IMR-90 (cell line): ENCODE results near the gene TRMO. TPM values are rescaled to one million over a fixed set of nuclear protein-coding genes. Genes with fewer than 3 reads are reported as not detected.

Experiments used
- ATAC-seq: fragments of 200-7000 bp; cut with Tn5 transposase; 2 replicates; pipeline ENCODE4 v1.9.1; 2020; ENCODE audit warnings: low read depth, mild to moderate bottlenecking, moderate library complexity
- BruUV-seq: library from RNA; stranded (reverse); fragments of 400-500 nt; replicated peaks from 2 replicates; lab custom pipeline; 2021; lab: Mats Ljungman, UMichigan
- CTCF ChIA-PET: fragments of 300-600 bp; formaldehyde crosslinking; extraction: SDS; loops from one replicate; lab custom pipeline; 2021; ENCODE audit warnings: antibody characterized with exemption; lab: Yijun Ruan, JAX
- POLR2A ChIA-PET: fragments of 300-600 bp; sonication (Branson Sonifier 250); formaldehyde crosslinking; loops from one replicate; lab custom pipeline; 2022; ENCODE audit warnings: antibody characterized with exemption; ENCODE audit not compliant: unreplicated experiment; lab: Charles Lee
- DNase-seq: peaks from one replicate; pipeline ENCODE4 v3.0.0; 2013
- H2AFZ ChIP-seq: replicated peaks from 2 replicates; pipeline ENCODE3; 2013; ENCODE audit warnings: low read length, mild to moderate bottlenecking; ENCODE audit not compliant: poor library complexity
- H2AK5ac ChIP-seq: 2 replicates; pipeline ENCODE4 v1.6.1; 2013; ENCODE audit warnings: low read depth, low read length, inconsistent platforms
- H2AK9ac ChIP-seq: replicated peaks from 2 replicates; pipeline ENCODE3; 2013; ENCODE audit warnings: mild to moderate bottlenecking, low read depth, low read length, moderate library complexity; ENCODE audit not compliant: poor library complexity
- H2BK120ac ChIP-seq: 2 replicates; pipeline ENCODE4 v1.6.1; 2013; ENCODE audit warnings: low read depth, low read length, inconsistent platforms
- H2BK15ac ChIP-seq: 3 replicates; pipeline ENCODE4 v1.6.1; 2013; ENCODE audit warnings: low read depth, low read length, inconsistent platforms
- H2BK20ac ChIP-seq: 2 replicates; pipeline ENCODE4 v1.6.1; 2013; ENCODE audit warnings: low read depth, mild to moderate bottlenecking, inconsistent platforms, low read length, moderate library complexity
- H2BK5ac ChIP-seq: 2 replicates; pipeline ENCODE4 v1.6.1; 2013; ENCODE audit warnings: mild to moderate bottlenecking, low read depth, low read length, inconsistent platforms; ENCODE audit not compliant: poor library complexity, severe bottlenecking
- H3K14ac ChIP-seq: replicated peaks from 2 replicates; pipeline ENCODE4 v1.6.1; 2013; ENCODE audit warnings: low read depth, low read length, inconsistent platforms
- H3K18ac ChIP-seq: 2 replicates; pipeline ENCODE4 v1.6.1; 2013; ENCODE audit warnings: low read depth, low read length, control low read depth
- H3K23ac ChIP-seq: 2 replicates; pipeline ENCODE4 v1.6.1; 2013; ENCODE audit warnings: low read depth, low read length, inconsistent platforms
- H3K27ac ChIP-seq: 2 replicates; pipeline ENCODE4 v1.5.1; 2013; ENCODE audit warnings: mild to moderate bottlenecking, control low read depth, low read length; ENCODE audit not compliant: insufficient read depth
- H3K27me3 ChIP-seq: 2 replicates; pipeline ENCODE4 v1.6.1; 2013; ENCODE audit warnings: low read length; ENCODE audit not compliant: control insufficient read depth, insufficient read depth
- H3K36me3 ChIP-seq: 2 replicates; pipeline ENCODE4 v1.6.1; 2013; ENCODE audit warnings: low read length, mixed read lengths; ENCODE audit not compliant: control insufficient read depth, insufficient read depth
- H3K4ac ChIP-seq: 2 replicates; pipeline ENCODE4 v1.6.1; 2013; ENCODE audit warnings: low read depth, low read length, inconsistent platforms
- H3K4me1 ChIP-seq: 2 replicates; pipeline ENCODE4 v1.6.1; 2013; ENCODE audit warnings: low read length, mixed read lengths; ENCODE audit not compliant: control insufficient read depth, insufficient read depth
- H3K4me2 ChIP-seq: 2 replicates; pipeline ENCODE4 v1.6.1; 2013; ENCODE audit warnings: low read depth, mild to moderate bottlenecking, control low read depth, low read length, moderate library complexity
- H3K4me3 ChIP-seq: 2 replicates; pipeline ENCODE4 v1.5.1; 2013; ENCODE audit warnings: low read depth, mild to moderate bottlenecking, control low read depth, low read length, moderate library complexity; ENCODE audit not compliant: insufficient read depth
- H3K56ac ChIP-seq: 2 replicates; pipeline ENCODE4 v1.6.1; 2013; ENCODE audit warnings: low read length, inconsistent platforms; ENCODE audit not compliant: insufficient read depth; ENCODE audit errors: extremely low read depth
- H3K79me1 ChIP-seq, 2 experiments: 2 replicates each; pipeline ENCODE4 v1.6.1; 2013; ENCODE audit warnings: low read length in 2 of 2, inconsistent platforms in 1 of 2, low read depth in 1 of 2
- H3K9ac ChIP-seq: 2 replicates; pipeline ENCODE4 v1.6.1; 2013; ENCODE audit warnings: low read depth, low read length, control low read depth
- H3K9me1 ChIP-seq: 2 replicates; pipeline ENCODE4 v1.6.1; 2013; ENCODE audit warnings: low read length, inconsistent platforms; ENCODE audit not compliant: insufficient read depth
- H3K9me3 ChIP-seq: 2 replicates; pipeline ENCODE4 v1.6.1; 2013; ENCODE audit warnings: low read length; ENCODE audit not compliant: control insufficient read depth, insufficient read depth
- H4K20me1 ChIP-seq: 2 replicates; pipeline ENCODE4 v1.6.1; 2013; ENCODE audit warnings: low read length, inconsistent platforms; ENCODE audit not compliant: insufficient read depth
- H4K5ac ChIP-seq: 2 replicates; pipeline ENCODE4 v1.6.1; 2013; ENCODE audit warnings: mild to moderate bottlenecking, low read depth, low read length, control low read depth
- H4K8ac ChIP-seq, 2 experiments: 2 replicates each; pipeline ENCODE4 v1.6.1; 2013; ENCODE audit warnings: low read depth in 2 of 2, low read length in 2 of 2, control low read depth in 1 of 2, inconsistent platforms in 1 of 2
- H4K91ac ChIP-seq: 2 replicates; pipeline ENCODE4 v1.6.1; 2013; ENCODE audit warnings: low read depth, low read length, inconsistent platforms; ENCODE audit not compliant: insufficient read depth
- FOS ChIP-seq: fragments of 150-350 bp; IDR thresholded peaks from 2 replicates; pipeline ENCODE4 v1.6.1; 2016; ENCODE audit warnings: low read depth, low read length
- MAZ ChIP-seq: IDR thresholded peaks from 2 replicates; pipeline ENCODE4 v1.6.1; 2012; ENCODE audit warnings: low read depth, mild to moderate bottlenecking, low read length, improper control_type of control experiment, moderate library complexity, borderline replicate concordance
- NFE2L2 ChIP-seq: fragments of 150-350 bp; IDR thresholded peaks from 2 replicates; pipeline ENCODE4 v1.6.1; 2016; ENCODE audit warnings: low read depth, mild to moderate bottlenecking, low read length
- RAD21 ChIP-seq: IDR thresholded peaks from 2 replicates; pipeline ENCODE4 v1.6.1; 2012; ENCODE audit warnings: low read length, improper control_type of control experiment
- RCOR1 ChIP-seq: IDR thresholded peaks from 2 replicates; pipeline ENCODE4 v1.6.1; 2012; ENCODE audit warnings: mild to moderate bottlenecking, low read length, improper control_type of control experiment; ENCODE audit not compliant: insufficient replicate concordance
- USF2 ChIP-seq: fragments of 150-350 bp; IDR thresholded peaks from 2 replicates; pipeline ENCODE4 v1.6.1; 2017; ENCODE audit warnings: mild to moderate bottlenecking, antibody characterized with exemption, low read length, low read depth
- WGBS, 2 experiments: methylation state at CpG; one replicate each; pipeline versions ENCODE4 v1.1.5 to v1.1.7; 2013; ENCODE audit warnings: missing lambda C conversion rate in 2 of 2; ENCODE audit not compliant: insufficient read length in 1 of 2; ENCODE audit errors: extremely low coverage in 2 of 2; 5-methylcytosine and 5-hydroxymethylcytosine counted together
- dilution Hi-C: fragments of 300-500 bp; cut with HindIII; formaldehyde crosslinking; loops from one replicate; pipeline ENCODE4 v1.14.3; 2018; ENCODE audit warnings: low sequenced_read_pairs; ENCODE audit not compliant: unreplicated experiment
- in situ Hi-C: fragments of 300-500 bp; cut with MboI; formaldehyde crosslinking; loops from 3 replicates; pipeline ENCODE4 v1.14.3; 2019; ENCODE audit warnings: low sequenced_read_pairs, inconsistent platforms, mixed read lengths
- intact Hi-C: fragments of 100-400 bp; cut with micrococcal nuclease; formaldehyde crosslinking; loops from 2 replicates; pipeline ENCODE4 v1.10.0; 2022
- polyA plus RNA-seq, 3 experiments: library from polyadenylated mRNA; depleted of rRNA; stranded (reverse); fragments of >200 nt; gene quantifications; 2 replicates each; pipeline ENCODE4 v1.2.3, GENCODE V29; 2012; ENCODE audit warnings: low replicate concordance in 1 of 3
- total RNA-seq: library from RNA; depleted of rRNA; stranded (reverse); fragments of >200 nt; gene quantifications from 2 replicates; pipeline ENCODE4 v1.2.3, GENCODE V29; 2012

Gene TRMO
- total and polyA plus RNA-seq, 2 of the 4 experiments (the other 2 are of a cell fraction) = 10.2 to 19.9 TPM

GRCh38 chr9:97911528-97911927 lies 10.8 kb downstream of the TRMO start:
- dilution Hi-C loops = no loop called here
- no peak overlapping the region for H3K18ac ChIP-seq
- no peak overlapping the region for H4K8ac ChIP-seq
- H3K79me1 ChIP-seq = peaks cover 5 to 7% of the 10 kb centered on the region in 2 experiments; a peak in 2 of 4 replicates
- H4K91ac ChIP-seq = no peak overlapping the region
- no peak overlapping the region for H3K27ac ChIP-seq
- CTCF ChIA-PET = interaction anchor here (0.8 kb wide), 1 partner anchor 10 kb away, joined by 3 read pairs; the partner anchor contains the start of gene TRMO
- H3K23ac ChIP-seq = no peak overlapping the region
- H2AK9ac ChIP-seq = no peak overlapping the region
- H2AK5ac ChIP-seq = no peak overlapping the region
- H4K5ac ChIP-seq = no peak overlapping the region
- H2BK20ac ChIP-seq = no peak overlapping the region
- DNase-seq = no peak
- no peak overlapping the region for H2AFZ ChIP-seq
- peaks cover 3% of the 10 kb centered on the region; the same call in 1 of the 2 replicates for H3K9me1 ChIP-seq
- WGBS, 2 experiments = no CpG with 5 or more reads among the region's 2 CpGs
- no peak overlapping the region for H3K9ac ChIP-seq
- no peak overlapping the region for H2BK5ac ChIP-seq
- intact Hi-C loops = no loop called here
- no peaks in the 10 kb centered on the region for H4K20me1 ChIP-seq
- no peak for ATAC-seq
- no peaks in the 10 kb centered on the region for H3K27me3 ChIP-seq
- H3K14ac ChIP-seq = no peak overlapping the region
- no TSS peak for BruUV-seq
- TF ChIP-seq FOS = no peak
- TF ChIP-seq USF2 = no peak
- no peak for TF ChIP-seq RCOR1
- no peak for TF ChIP-seq NFE2L2
- no peak for TF ChIP-seq RAD21
- TF ChIP-seq MAZ = no peak
- H3K4ac ChIP-seq = no peak overlapping the region
- H2BK15ac ChIP-seq = no peak overlapping the region
- H3K36me3 ChIP-seq = peaks cover 23% of the 10 kb centered on the region
- POLR2A ChIA-PET = no interaction called here
- H3K56ac ChIP-seq = no peak overlapping the region
- H3K4me3 ChIP-seq = no peak overlapping the region
- in situ Hi-C loops = no loop called here
- no peaks in the 10 kb centered on the region for H3K9me3 ChIP-seq
- H3K4me1 ChIP-seq = no peaks in the 10 kb centered on the region
- H3K4me2 ChIP-seq = no peak overlapping the region
- H2BK120ac ChIP-seq = no peak overlapping the region
